ENCODE measurements around the gene AGR2.
A peak's percentile ranks its signal among the peaks of the same experiment; 100 is the strongest.
"Not testable (repeated sequence)": the region's sequence is repeated elsewhere in the genome, so short reads cannot be mapped to it uniquely, and the experiment has no call there.

Gene AGR2

GRCh38 chr7:16773326-16773725, 31.5 kb downstream of the AGR2 start:
- DNase-seq = no peak

GRCh38 chr7:16770657-16771329, 34.0 kb downstream of the AGR2 start:
- DNase-seq = no peak

DNA sequence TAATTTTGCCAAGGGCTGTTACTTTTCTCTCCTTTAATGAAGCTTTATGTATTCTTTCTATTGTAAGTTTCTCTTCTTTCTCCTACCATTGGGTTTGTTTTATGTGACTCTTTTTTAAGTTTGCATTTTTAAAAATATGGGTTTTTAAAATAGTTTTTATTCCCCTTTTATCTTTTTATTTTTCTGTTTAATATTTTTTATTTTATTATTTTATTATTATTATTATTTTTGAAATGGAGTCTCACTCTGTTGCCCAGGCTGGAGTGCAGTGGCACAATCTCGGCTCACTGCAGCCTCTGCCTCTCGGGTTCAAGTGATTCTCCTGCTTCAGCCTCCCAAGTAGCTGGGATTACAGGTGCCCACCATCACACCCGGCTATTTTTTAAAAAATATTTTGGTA, 34.8 kb downstream of the AGR2 start:
- DNase-seq = not testable (repeated sequence)

GRCh38 chr7:16765436-16765859, 39.4 kb downstream of the AGR2 start:
- DNase-seq = no peak

DNA sequence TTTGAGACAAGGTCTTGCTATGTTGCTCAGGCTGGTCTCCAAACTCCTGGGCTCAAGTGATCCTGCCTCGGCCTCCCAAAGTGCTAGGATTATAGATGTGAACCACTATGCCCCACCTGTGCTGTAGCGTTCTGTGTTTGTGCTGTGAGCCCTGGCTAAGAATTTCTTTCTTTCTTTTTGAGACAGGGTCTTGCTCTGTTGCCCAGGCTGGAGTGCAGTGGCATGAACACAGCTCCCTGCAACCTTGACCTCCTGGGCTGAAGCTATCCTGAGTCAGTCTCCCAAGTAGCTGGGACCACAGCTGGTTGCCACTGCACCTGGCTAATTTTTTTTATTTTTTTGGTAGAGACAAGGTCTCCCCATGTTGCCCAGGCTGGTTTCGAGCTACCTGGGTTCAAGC, 39.9 kb downstream of the AGR2 start:
- DNase-seq = no peak

- no peak for DNase-seq
Measured at GRCh38 chr7:16762177-16762576, 42.6 kb downstream of the AGR2 start.

DNA sequence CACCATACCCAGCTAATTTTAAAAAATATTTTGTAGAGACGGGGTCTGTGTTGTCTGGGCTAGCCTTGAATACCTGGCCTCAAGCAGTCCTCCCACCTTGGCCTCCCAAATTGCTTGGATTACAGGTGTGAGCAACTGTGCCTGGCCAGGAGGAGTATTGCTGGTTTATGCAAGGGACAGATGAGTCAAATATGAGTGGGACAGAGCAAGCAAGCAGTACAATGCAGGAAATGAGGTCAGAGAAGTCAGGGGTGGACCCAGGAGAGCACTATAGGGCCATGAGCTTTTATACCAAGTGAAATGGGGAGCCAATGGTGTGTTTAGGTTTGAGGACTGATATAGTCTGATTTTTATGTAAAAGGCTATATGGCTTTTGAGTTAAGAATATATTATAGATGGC, 45.0 kb downstream of the AGR2 start:
- no peak for DNase-seq

DNA sequence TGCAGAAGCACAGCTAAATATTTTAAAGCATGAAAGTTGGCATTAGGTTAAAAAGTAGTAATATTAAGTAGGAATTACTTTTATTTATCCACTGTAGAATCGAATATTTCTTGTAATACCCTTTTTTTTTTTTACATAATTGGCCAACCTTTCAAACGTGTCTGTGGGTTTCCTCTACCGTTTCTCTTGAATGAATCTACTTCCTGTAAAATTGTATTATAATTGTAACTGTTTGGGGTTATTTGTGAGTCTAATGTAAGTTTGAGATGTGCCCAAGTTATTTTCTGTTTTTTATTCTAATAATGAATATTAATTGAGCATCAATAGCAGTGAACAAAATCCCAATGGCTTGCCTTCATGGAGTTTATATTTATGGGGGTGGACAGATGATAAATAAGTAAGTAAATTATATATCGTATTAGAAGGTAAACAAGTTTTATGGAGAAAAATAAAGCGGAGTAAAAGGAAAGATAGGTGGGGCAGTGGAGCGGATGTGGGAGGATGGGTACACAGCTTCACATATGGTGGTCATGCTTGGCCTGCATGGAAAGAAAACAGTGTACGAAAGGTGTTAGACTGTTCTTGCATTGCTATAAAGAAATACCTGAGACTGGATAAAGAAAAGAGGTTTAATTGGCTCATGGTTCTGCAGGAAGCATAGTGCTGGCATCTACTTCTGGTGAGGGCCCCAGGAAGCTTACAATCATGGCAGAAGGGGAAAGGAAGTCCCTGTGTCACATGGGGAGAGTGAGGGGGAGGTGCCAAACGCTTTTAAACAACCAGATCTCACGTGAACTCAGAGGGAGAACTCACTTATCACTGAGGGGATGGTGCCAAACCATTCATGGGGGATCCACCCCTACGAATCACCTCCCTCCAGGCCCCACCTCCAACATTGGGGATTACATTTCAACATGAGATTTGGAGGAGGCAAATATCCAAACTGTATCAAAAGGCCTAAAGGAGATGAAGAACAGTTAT, 45.9 kb downstream of the AGR2 start:
- no peak for DNase-seq

- DNase-seq = no peak
Measured at GRCh38 chr7:16758036-16758435, 46.8 kb downstream of the AGR2 start.

GRCh38 chr7:16755397-16755796, 49.4 kb downstream of the AGR2 start:
- DNase-seq = no peak

- no peak for DNase-seq
Measured at GRCh38 chr7:16754856-16755317, 49.9 kb downstream of the AGR2 start.

DNA sequence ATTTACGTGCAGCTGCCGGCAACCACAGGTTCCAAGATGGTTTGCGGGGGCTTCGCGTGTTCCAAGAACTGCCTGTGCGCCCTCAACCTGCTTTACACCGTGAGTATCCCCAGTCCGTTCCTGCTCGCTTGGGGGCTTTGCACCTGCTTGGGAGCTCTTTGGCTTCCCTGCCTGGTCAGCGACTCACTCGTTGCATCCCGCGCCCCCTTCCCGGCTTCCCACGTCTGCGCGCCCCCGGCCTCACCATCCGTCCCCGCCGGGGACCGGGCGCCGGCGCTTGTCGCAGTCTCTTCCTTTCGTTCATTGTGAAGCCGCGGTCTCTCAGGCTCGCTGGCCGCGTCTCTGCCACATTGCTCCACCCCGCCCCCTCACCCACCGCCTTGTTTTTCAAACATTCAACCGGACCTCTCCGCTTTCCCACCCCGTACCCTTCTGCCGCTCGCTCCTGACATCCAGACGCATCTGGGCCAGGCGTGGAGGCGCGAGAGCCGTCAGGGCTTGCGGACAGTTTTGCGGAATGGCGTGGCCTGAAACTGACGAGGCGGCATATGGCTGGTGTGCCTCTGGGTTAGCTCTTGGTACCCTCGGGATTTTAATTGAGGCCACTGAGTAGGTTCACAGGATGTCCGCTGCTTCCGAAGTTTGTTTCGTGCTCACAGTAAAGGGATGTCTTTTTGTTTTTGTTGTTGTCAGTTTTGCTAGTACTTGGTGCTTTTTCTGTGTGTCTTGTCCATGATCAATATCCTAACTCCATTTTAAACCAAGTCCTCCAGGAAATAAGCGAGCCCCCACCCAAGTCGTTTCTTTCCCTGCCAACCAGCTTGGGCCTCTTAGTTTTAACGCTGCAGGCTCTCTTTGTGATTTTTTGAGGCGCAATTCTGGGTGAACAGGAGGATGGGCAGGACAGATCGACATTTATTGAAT, 50.6 kb downstream of the AGR2 start:
- DNase-seq = peak; percentile 18

DNA sequence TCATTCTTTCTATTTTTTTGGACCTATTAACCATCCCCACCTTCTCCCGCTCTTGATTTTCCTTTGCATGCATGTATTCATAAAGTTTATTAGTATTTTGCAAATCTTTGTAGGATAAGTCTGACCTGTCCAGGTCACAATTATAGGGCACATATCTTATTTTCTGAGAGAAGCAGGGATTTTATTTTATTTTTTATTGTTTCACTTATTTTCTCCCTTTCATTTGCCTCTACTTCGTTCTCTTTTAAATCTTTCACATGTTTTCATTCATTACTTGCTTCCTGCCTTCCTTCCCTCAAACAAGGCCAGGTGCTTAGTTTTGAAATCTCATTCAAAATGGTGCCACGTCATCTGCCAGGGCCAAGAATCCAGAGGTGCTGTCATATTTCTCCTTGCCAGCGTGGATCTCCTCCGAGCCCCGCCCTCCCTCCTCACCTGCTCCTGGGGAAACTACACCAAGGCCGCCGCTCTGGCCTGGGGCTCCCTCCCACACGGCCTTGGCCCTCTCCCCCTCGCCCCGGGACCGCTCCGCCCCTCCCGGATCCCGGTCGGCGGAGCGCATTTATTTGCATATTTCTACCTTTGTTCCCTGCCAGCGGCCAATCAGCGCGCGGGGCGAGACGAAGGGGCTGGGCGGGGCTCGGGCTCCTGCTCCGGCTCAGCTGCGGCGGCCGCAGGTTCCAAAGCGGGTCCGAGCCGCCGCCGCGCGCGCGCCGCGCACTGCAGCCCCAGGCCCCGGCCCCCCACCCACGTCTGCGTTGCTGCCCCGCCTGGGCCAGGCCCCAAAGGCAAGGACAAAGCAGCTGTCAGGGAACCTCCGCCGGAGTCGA, 51.5 kb downstream of the AGR2 start, which contains the start of gene TSPAN13:
Gene TSPAN13, plus strand, starts transcription at position 654 of the 830 bp plus-strand sequence. CDS start 213 bp downstream, outside the sequence.
- peak; percentile 82 for DNase-seq

- DNase-seq = no peak
Measured at GRCh38 chr7:16747102-16747501, 57.7 kb downstream of the AGR2 start.

DNA sequence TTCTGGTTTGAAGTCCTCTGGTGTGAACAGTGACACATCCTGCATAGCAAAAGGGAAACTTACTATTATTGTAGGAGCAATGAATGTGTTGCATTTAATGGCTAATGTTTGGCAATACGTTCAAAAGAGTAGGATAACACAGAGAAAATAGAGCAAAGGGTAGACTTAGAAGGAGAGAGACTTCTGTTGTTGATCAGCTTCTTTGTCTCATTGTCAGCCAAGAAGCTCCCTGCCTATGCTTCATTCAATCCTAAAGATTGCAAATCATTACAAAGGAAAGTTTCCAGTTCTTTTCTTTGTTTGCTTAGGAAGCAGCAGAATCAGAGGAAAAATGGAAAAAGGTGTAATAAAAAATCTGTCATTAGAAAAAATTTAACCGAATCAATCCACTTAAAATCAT, 59.2 kb downstream of the AGR2 start:
- no peak for DNase-seq

GRCh38 chr7:16744518-16745250, 60.1 kb downstream of the AGR2 start:
- no peak for DNase-seq

GRCh38 chr7:16743236-16743635, 61.6 kb downstream of the AGR2 start:
- no peak for DNase-seq

- DNase-seq = no peak
Measured at GRCh38 chr7:16742547-16742946, 62.3 kb downstream of the AGR2 start.

All from activated CD4-positive, alpha-beta T cell treated with anti-CD3 and anti-CD28 coated beads, Interleukin-2, Interleukin-6, amounts not matched to agents 100 ng/mL and 50 ng/mL, durations not matched to agents 16 hours and 8 hours (primary cell).